SJCRH30 (cell line): ENCODE data around the gene ZNF398. TPM values are rescaled to one million over a fixed set of nuclear protein-coding genes. Genes with fewer than 3 reads are reported as not detected.

Source experiments
- DNase-seq, 2 experiments: peaks; one replicate each; pipeline ENCODE4 v3.0.0-alpha.2; 2015 to 2020
- H3K27ac ChIP-seq: fragments of 250-450 bp; sonication (Bioruptor Pico); 2 replicates; pipeline ENCODE4 v1.5.1; 2020; ENCODE audit warnings: mild to moderate bottlenecking, moderate library complexity
- H3K27me3 ChIP-seq: fragments of 250-450 bp; sonication (Bioruptor Pico); 2 replicates; pipeline ENCODE4 v1.5.1; 2020; ENCODE audit warnings: mild to moderate bottlenecking, moderate library complexity
- H3K36me3 ChIP-seq: fragments of 250-450 bp; sonication (Bioruptor Pico); 2 replicates; pipeline ENCODE4 v1.5.1; 2020; ENCODE audit warnings: mild to moderate bottlenecking, moderate library complexity
- H3K4me1 ChIP-seq: fragments of 250-450 bp; sonication (Bioruptor Pico); 2 replicates; pipeline ENCODE4 v1.5.1; 2020; ENCODE audit warnings: mild to moderate bottlenecking, moderate library complexity
- H3K4me3 ChIP-seq: fragments of 250-450 bp; sonication (Bioruptor Pico); 2 replicates; pipeline ENCODE4 v1.5.1; 2020; ENCODE audit warnings: mild to moderate bottlenecking, moderate library complexity
- H3K9me3 ChIP-seq: fragments of 250-450 bp; sonication (Bioruptor Pico); replicated peaks from 2 replicates; pipeline ENCODE4 v1.5.1; 2020; ENCODE audit warnings: mild to moderate bottlenecking, moderate library complexity
- total RNA-seq: library from RNA; depleted of rRNA; stranded (reverse); fragments of >200 nt; shearing (Covaris generic); gene quantifications from 2 replicates; pipeline ENCODE4 v1.2.3, GENCODE V29; 2014; rRNA removed

Gene ZNF398
- total RNA-seq = 16.4 and 18.5 TPM in 2 replicates

GRCh38 chr7:149147072-149147751, at the start of gene ZNF398:
ZNF398 (plus strand) TSS chr7:149147453; CDS start chr7:149147743, 290 bp downstream.
- peak; percentile 77 to 87 for DNase-seq
- H3K27me3 ChIP-seq = no peaks in the 10 kb centered on the region

DNA sequence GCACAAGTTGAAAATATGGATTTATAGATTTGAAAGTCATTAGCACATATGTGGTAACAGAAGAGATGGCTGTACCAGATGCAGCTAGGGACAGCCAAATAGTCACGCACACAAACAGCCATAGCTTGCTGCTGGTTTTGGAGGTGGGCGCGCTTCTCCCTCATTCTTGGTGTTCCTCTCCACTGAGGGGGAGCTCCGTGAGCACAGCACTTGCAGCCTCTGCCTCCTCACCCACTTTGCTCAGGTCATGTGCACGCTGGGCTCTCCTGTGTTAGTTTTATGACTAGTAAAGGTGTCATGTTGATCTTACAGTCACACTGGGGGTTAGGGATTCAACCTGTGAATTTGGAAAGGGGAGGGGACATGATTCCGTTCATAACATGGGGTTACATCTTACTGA, 48.2 kb upstream of the ZNF398 start:
- Histone ChIP-seq H3K9me3 (no peaks in the 10 kb centered on the region), H3K27me3 (no peaks in the 10 kb centered on the region), H3K36me3 (no peaks in the 10 kb centered on the region), H3K27ac (no peak overlapping the region), H3K4me3 (no peak overlapping the region), H3K4me1 (no peaks in the 10 kb centered on the region)
- DNase-seq = no peak

More at GRCh38 chr7:149147072-149147751, at the start of gene ZNF398:
- Histone ChIP-seq H3K9me3 (no peaks in the 10 kb centered on the region), H3K4me3 (peak within 1 kb of the TSS; percentile 77), H3K4me1 (no peaks in the 10 kb centered on the region), H3K27ac (peak within 1 kb of the TSS; percentile 63), H3K36me3 (no peaks in the 10 kb centered on the region)

DNA sequence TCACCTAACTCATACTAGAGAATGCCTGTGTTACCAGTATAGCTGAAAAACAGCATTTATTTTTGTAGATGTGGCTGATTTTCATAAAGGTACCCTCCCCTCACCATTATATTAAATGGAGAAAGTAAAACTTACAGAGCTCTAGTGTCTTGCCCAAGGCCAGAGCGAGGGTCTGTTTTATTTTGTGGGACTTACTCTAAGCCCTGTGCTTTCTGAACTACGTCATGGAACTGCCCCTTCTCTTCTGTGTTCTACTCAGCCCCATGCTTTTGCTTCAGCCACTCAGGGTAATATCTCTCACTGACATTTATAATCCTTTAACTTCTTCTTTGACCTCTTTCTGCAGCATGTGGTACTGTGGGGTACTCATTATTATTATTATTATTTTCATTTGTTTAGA, 46.4 kb upstream of the ZNF398 start:
- Histone ChIP-seq H3K27me3 (no peaks in the 10 kb centered on the region), H3K27ac (no peak overlapping the region), H3K4me3 (no peak overlapping the region), H3K9me3 (no peaks in the 10 kb centered on the region), H3K4me1 (no peaks in the 10 kb centered on the region), H3K36me3 (no peaks in the 10 kb centered on the region)
- no peak for DNase-seq

DNA sequence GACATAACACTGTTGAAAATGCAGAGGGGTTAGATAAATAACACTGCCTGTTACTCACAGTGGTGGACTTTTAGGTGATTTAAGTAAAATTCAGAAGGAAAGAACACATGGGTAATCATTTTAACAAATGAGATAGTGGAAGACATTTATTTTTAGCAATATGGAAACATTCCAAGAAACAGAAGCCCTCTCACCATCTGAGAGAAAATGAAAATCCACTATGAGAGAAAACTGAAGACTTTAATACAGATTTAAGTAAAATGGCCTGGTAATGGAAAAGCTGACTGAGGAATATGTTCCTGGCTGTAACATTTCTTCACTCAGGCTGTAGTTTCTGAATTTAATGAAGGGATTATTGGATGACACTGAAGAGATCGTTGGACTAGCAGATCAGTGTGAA, 44.6 kb upstream of the ZNF398 start:
- Histone ChIP-seq H3K27me3 (no peaks in the 10 kb centered on the region), H3K36me3 (no peaks in the 10 kb centered on the region), H3K4me1 (no peaks in the 10 kb centered on the region), H3K27ac (no peak overlapping the region), H3K4me3 (no peak overlapping the region), H3K9me3 (no peaks in the 10 kb centered on the region)
- DNase-seq = no peak

DNA sequence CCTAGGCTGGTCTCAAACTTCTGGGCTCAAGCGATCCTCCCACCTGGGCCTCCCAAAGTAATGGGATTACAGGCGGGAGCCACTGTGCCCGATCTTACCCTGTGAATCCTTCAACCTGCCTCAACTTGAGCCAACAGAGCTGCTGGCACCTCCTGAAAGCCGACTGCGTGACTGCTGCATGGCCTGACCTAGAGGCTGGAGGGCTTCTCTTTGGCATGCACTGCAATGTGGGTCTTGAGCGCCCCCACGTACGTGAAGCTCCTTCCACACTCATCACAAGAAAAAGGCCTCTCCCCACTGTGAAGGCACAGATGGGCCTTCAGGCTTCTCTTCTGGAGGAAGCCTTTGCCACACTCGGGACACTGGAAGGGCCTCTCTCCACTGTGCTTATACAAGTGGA, 43.8 kb upstream of the ZNF398 start:
- H3K4me3 ChIP-seq = no peak overlapping the region
- no peak overlapping the region for H3K27ac ChIP-seq
- H3K4me1 ChIP-seq = no peaks in the 10 kb centered on the region
- no peak for DNase-seq
- H3K36me3 ChIP-seq = no peaks in the 10 kb centered on the region
- no peaks in the 10 kb centered on the region for H3K27me3 ChIP-seq
- H3K9me3 ChIP-seq = no peaks in the 10 kb centered on the region

DNA sequence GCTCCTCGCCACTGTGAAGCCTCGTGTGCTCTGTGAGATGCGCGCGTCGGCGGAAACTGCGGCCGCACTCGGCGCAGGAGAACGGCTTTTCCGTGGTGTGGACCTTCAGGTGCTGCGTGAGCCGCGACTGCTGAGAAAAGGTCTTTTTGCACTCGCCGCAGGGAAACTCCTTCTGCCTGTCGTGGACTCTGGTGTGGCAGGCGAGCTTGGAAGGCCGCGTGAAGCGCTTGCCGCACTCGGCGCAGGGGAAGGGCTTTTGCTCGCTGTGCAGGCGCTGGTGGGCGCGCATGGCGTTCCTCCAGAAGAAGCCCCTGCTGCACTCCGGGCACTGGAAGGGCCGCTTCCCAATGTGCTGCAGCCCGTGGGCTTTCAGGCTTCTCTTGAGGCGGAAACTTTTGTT, 43.0 kb upstream of the ZNF398 start:
- Histone ChIP-seq H3K36me3 (no peaks in the 10 kb centered on the region), H3K4me1 (no peaks in the 10 kb centered on the region), H3K9me3 (no peaks in the 10 kb centered on the region), H3K27me3 (no peaks in the 10 kb centered on the region), H3K4me3 (no peak overlapping the region), H3K27ac (no peak overlapping the region)
- no peak for DNase-seq

- Histone ChIP-seq H3K4me3 (no peak overlapping the region), H3K27ac (no peak overlapping the region), H3K4me1 (no peaks in the 10 kb centered on the region), H3K36me3 (no peaks in the 10 kb centered on the region), H3K27me3 (no peaks in the 10 kb centered on the region), H3K9me3 (no peaks in the 10 kb centered on the region)
- DNase-seq = no peak
Measured at GRCh38 chr7:149104749-149105148, 42.5 kb upstream of the ZNF398 start.

GRCh38 chr7:149109969-149110368, 37.3 kb upstream of the ZNF398 start:
- Histone ChIP-seq H3K36me3 (no peaks in the 10 kb centered on the region), H3K4me1 (no peaks in the 10 kb centered on the region), H3K27ac (no peak overlapping the region), H3K27me3 (no peaks in the 10 kb centered on the region), H3K9me3 (no peaks in the 10 kb centered on the region), H3K4me3 (no peak overlapping the region)
- no peak for DNase-seq

DNA sequence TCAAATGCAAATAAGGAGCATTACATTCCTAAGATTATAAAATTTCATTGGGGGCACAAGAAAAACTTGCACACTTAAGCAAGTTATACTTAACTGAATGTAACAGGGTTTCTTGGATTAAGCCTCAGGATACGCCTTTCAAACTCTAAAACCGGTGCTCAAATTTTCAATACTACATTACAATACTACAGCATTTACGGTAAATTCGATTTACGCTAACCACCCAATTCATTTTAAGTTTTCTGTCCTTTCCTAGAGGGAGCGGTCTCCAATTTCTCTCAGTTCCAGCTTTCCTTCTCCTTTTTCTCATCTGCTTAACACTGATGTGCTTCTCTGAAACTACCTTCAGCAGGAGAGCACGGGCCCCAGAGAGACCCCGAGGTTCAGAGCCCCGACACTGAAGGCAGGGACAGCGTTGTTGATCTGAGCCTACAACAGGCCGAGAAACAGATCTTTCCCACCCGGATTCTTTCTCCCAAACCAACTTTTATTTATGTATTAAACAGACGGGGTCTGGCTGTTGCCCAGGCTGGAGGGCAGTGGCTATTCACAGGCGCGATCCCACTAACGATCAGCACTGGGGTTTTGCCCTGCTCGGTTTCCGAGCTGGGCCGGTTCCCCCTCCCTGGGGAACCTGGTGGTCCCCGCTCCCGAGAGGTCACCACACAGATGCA, 21.9 kb upstream of the ZNF398 start:
- Histone ChIP-seq H3K27me3 (no peaks in the 10 kb centered on the region), H3K4me3 (peak overlapping the region; percentile 85), H3K4me1 (peaks cover 9% of the 10 kb centered on the region), H3K27ac (peak overlapping the region; percentile 55), H3K9me3 (peaks cover 2% of the 10 kb centered on the region), H3K36me3 (peaks cover 2% of the 10 kb centered on the region)
- DNase-seq = peak in 1 of 2 experiments; percentile 42

DNA sequence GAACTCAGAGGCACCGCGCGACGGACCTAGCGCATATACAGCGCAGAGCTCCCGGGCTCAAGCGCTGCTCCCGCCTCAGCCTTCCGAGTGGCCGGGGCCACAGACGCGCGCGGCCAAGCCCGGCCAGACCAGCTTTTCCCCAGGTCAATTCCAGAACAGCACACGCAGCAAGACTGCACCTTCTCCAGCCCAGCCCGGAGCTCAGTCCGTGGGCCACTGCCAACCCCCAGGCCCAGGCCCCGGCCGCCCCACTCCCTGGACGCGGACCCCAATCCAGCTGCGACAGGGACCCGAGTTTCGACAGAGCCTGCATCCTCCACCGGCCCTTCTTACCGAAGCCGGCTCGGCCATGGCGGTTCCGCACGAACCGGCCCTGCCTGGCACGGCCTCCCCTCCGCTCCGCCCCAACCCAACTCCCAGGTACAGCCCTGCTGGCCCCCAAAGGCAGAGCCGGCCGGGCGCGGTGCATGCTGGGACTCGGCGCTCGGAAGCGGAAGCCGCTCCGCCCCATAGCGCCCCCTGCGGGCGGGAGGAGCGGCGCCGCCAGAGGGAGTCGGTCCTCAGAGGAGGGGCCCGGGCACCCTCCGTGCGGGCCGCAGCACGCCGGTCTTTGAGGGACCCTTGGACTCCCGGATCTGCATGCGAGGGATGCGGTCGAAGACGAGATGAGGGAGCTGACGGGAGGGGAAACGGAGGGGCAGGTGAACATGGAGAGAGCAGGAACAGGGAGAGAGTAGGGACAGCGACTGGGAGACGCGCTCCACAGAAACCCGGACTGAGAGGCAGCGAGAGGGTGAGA, 21.2 kb upstream of the ZNF398 start, which contains the start of gene ZNF425:
Gene ZNF425, minus strand, starts transcription at position 462 of the 799 bp plus-strand sequence. Its CDS starts 111 bp downstream, at position 351.
- Histone ChIP-seq H3K27me3 (no peaks in the 10 kb centered on the region), H3K36me3 (peaks cover 9% of the 10 kb centered on the region), H3K4me3 (peak within 1 kb of the TSS; percentile 85), H3K27ac (peak within 1 kb of the TSS; percentile 55), H3K9me3 (peaks cover 9% of the 10 kb centered on the region), H3K4me1 (peaks cover 9% of the 10 kb centered on the region)
- DNase-seq = peak; percentile 90 to 95

- Histone ChIP-seq H3K27me3 (no peaks in the 10 kb centered on the region), H3K4me1 (peaks cover 9% of the 10 kb centered on the region), H3K36me3 (peaks cover 12% of the 10 kb centered on the region), H3K27ac (peak overlapping the region; percentile 55), H3K9me3 (peaks cover 10% of the 10 kb centered on the region), H3K4me3 (peak overlapping the region; percentile 85)
- DNase-seq = peak; percentile 74 to 76
Measured at GRCh38 chr7:149126662-149127266, 20.5 kb upstream of the ZNF398 start.

DNA sequence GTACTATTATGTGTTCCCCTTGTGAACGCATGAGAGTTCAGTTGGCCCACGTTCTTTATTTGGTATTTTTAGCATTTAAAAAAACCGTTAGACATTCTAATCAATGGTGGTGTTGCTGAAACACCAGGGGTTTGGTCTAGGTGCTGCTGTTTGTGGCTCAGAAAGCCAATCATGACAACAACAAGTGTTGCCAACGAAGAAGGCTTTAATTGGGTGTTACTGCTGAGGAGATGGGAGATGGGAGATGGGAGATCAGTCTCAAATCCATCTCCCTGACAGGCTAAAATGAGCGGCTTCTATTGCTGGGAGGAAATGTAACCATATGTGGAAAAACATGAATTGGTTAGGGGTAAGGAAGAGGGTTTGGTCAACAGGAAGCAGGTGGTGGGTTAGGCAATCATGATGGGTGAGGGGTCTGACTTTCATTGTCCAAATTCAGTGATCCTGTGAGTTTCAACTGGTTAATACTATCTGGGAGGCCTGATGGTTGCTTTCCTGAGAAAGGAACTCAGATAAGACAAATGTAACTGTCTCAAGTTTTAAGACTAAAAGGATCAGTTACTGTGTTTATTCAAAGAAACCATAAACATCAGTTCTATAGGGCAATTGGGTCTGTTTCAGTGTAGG, 16.6 kb upstream of the ZNF398 start:
- DNase-seq = no peak
- Histone ChIP-seq H3K4me1 (peaks cover 4% of the 10 kb centered on the region; the same call in 1 of the 2 replicates), H3K27me3 (no peaks in the 10 kb centered on the region), H3K4me3 (no peak overlapping the region), H3K36me3 (peaks cover 13% of the 10 kb centered on the region), H3K9me3 (peaks cover 10% of the 10 kb centered on the region), H3K27ac (no peak overlapping the region)

DNA sequence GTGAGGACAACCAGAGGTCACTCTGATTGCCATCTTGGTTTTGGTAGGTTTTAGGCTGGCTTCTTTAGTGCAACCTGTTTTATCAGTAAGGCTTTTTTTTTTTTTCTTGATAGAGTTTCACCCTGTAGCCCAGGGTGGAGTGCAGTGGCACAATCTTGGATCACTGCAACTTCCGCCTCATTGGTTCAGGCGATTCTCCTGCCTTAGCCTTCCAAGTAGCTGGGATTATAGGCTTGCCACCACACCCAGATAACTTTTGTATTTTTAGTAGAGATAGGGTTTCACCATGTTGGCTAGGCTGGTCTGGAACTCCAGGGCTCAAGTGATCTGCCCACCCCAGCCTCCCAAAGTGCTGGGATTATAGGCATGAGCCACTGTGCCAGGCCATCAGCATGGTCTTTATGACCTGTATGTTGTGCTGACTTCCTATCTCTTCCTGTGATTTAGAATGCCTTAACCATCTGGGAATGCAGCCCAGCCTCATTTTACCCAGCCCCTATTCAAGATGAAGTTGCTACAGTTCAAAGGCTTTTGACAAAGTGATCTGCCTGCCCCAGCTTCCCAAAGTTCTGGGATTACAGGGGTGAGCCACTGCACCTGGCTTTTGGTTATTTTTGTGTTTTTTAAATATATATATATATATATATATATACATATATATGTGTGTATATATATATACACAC, 14.1 kb upstream of the ZNF398 start:
- no peak for DNase-seq
- H3K27ac ChIP-seq = no peak overlapping the region
- H3K4me1 ChIP-seq = peaks cover under 1% of the 10 kb centered on the region; the same call in 1 of the 2 replicates
- no peaks in the 10 kb centered on the region for H3K27me3 ChIP-seq
- peaks cover 10% of the 10 kb centered on the region for H3K9me3 ChIP-seq
- peaks cover 13% of the 10 kb centered on the region for H3K36me3 ChIP-seq
- no peak overlapping the region for H3K4me3 ChIP-seq

DNA sequence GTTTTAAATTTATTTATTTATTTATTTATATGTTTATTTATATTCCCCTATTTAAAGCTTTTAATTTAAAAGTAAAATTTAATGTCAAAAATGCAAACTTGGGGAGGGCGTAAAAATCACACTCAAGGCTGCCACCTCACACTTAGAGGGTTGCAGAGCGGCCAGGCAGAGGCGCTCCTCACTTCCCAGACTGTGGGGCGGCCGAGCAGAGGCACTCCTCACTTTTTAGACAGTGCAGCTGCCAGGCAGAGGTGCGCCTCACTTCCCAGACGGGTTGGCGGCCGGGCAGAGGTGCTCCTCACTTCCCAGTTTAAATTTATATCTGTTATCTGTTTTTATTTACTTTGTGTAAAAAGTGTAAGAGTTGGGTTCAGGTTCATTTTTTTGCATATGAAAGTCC, 11.1 kb upstream of the ZNF398 start:
- no peak for DNase-seq
- peaks cover 4% of the 10 kb centered on the region; the same call in 1 of the 2 replicates for H3K36me3 ChIP-seq
- no peak overlapping the region for H3K27ac ChIP-seq
- no peak overlapping the region for H3K4me3 ChIP-seq
- no peaks in the 10 kb centered on the region for H3K27me3 ChIP-seq
- peaks cover under 1% of the 10 kb centered on the region for H3K9me3 ChIP-seq
- H3K4me1 ChIP-seq = no peaks in the 10 kb centered on the region
